Fibroblast of lung (primary cell): Measurements from ENCODE around the gene HBS1L. TPM values are rescaled to one million over a fixed set of nuclear protein-coding genes. Genes with fewer than 3 reads are reported as not detected.

Experiments used
- DNase-seq, 2 donors: peaks; one replicate each; pipeline versions ENCODE4 v3.0.0 to v3.0.0-alpha.2; 2010; ENCODE audit warnings: low read depth in 2 of 2
- H2AFZ ChIP-seq: 2 replicates; pipeline ENCODE4 v1.5.1; 2012; ENCODE audit warnings: low read length, control low read depth, inconsistent platforms
- H3K27ac ChIP-seq: 2 replicates; pipeline ENCODE4 v1.5.1; 2011; ENCODE audit warnings: low read length, control low read depth; ENCODE audit not compliant: insufficient read depth
- H3K27me3 ChIP-seq: 2 replicates; pipeline ENCODE4 v1.5.1; 2011; ENCODE audit warnings: mild to moderate bottlenecking, low read length; ENCODE audit not compliant: control insufficient read depth, insufficient read depth
- H3K36me3 ChIP-seq: 2 replicates; pipeline ENCODE4 v1.5.1; 2011; ENCODE audit warnings: low read length; ENCODE audit not compliant: control insufficient read depth, insufficient read depth
- H3K4me1 ChIP-seq: 2 replicates; pipeline ENCODE4 v1.5.1; 2011; ENCODE audit warnings: low read length; ENCODE audit not compliant: control insufficient read depth, insufficient read depth; ENCODE audit errors: extremely low read depth
- H3K4me2 ChIP-seq: 2 replicates; pipeline ENCODE4 v1.5.1; 2011; ENCODE audit warnings: low read length, control low read depth; ENCODE audit not compliant: insufficient read depth; ENCODE audit errors: extremely low read depth
- H3K4me3 ChIP-seq, 4 experiments: fragments of 200-600 bp in 1 of 4; sonication (generic) in 1 of 4; replicated peaks in 1 of 4; 2 replicates each; pipeline ENCODE4 v1.5.1; 2011 to 2016; ENCODE audit warnings: low read length in 4 of 4, low read depth in 3 of 4, mild to moderate bottlenecking in 3 of 4, control low read depth in 2 of 4, inconsistent platforms in 1 of 4, mixed read lengths in 1 of 4; ENCODE audit not compliant: insufficient read depth in 1 of 4; ENCODE audit errors: control extremely low read depth in 1 of 4
- H3K79me2 ChIP-seq: 2 replicates; pipeline ENCODE4 v1.5.1; 2012; ENCODE audit warnings: mild to moderate bottlenecking, low read length, inconsistent platforms; ENCODE audit not compliant: control insufficient read depth, insufficient read depth
- H3K9ac ChIP-seq: 2 replicates; pipeline ENCODE4 v1.5.1; 2011; ENCODE audit warnings: mild to moderate bottlenecking, low read length, control low read depth; ENCODE audit not compliant: insufficient read depth
- H3K9me3 ChIP-seq: 2 replicates; pipeline ENCODE4 v1.5.1; 2012; ENCODE audit warnings: low read depth, low read length; ENCODE audit not compliant: control insufficient read depth, insufficient read depth
- H4K20me1 ChIP-seq: 2 replicates; pipeline ENCODE4 v1.5.1; 2011; ENCODE audit warnings: low read length; ENCODE audit not compliant: control insufficient read depth, insufficient read depth; ENCODE audit errors: extremely low read depth
- CTCF ChIP-seq, 2 donors: IDR thresholded peaks in 1 of 2; conservative IDR thresholded peaks in 1 of 2; 1 replicate in 1 of 2; 2 replicates in 1 of 2; pipeline ENCODE4 v1.5.1; 2011 to 2012; ENCODE audit warnings: low read length in 2 of 2, control low read depth in 1 of 2, inconsistent platforms in 1 of 2, low read depth in 1 of 2, mild to moderate bottlenecking in 1 of 2
- EZH2 ChIP-seq: IDR thresholded peaks from 2 replicates; pipeline ENCODE4 v1.5.1; 2012; ENCODE audit warnings: low read length, control low read depth, mild to moderate bottlenecking; ENCODE audit errors: missing control alignments
- polyA plus RNA-seq, 2 donors: library from polyadenylated mRNA; depleted of rRNA in 1 of 2; stranded (reverse) in 1 of 2; unstranded in 1 of 2; fragments of >200 nt; gene quantifications; 2 replicates each; pipeline ENCODE4 v1.2.1, GENCODE V29; 2011 to 2012; ENCODE audit warnings: missing spikeins in 1 of 2
- total RNA-seq: library from RNA; depleted of rRNA; stranded (reverse); fragments of >200 nt; gene quantifications from 2 replicates; pipeline ENCODE4 v1.2.1, GENCODE V29; 2014

HBS1L gene
- total and polyA plus RNA-seq, 2 donors (not counting 1 experiment from before 2014, with no cell fraction given): 106 to 118 TPM

GRCh38 chr6:135086414-135086764 is 31.8 kb upstream of the HBS1L start:
- Histone ChIP-seq H3K4me1 (no peaks in the 10 kb centered on the region), H3K79me2 (no peaks in the 10 kb centered on the region), H3K27ac (no peak overlapping the region), H3K4me2 (peak overlapping the region; percentile 73), H4K20me1 (no peaks in the 10 kb centered on the region), H3K27me3 (peaks cover 2% of the 10 kb centered on the region), H3K4me3 (peak overlapping the region; percentile 5 to 41 (median 34)), H3K9me3 (no peaks in the 10 kb centered on the region), H3K9ac (no peak overlapping the region), H3K36me3 (no peaks in the 10 kb centered on the region), H2AFZ (peak overlapping the region; percentile 62)
- TF ChIP-seq CTCF (conservative IDR thresholded peaks at IDR 0.05 in 1 of 2, IDR thresholded peaks at IDR 0.05 in 1 of 2; ENCODE audit: low read depth in 1 of 2, low read length in 2 of 2) (no peak), EZH2 (no peak)
- no peak for DNase-seq

DNA sequence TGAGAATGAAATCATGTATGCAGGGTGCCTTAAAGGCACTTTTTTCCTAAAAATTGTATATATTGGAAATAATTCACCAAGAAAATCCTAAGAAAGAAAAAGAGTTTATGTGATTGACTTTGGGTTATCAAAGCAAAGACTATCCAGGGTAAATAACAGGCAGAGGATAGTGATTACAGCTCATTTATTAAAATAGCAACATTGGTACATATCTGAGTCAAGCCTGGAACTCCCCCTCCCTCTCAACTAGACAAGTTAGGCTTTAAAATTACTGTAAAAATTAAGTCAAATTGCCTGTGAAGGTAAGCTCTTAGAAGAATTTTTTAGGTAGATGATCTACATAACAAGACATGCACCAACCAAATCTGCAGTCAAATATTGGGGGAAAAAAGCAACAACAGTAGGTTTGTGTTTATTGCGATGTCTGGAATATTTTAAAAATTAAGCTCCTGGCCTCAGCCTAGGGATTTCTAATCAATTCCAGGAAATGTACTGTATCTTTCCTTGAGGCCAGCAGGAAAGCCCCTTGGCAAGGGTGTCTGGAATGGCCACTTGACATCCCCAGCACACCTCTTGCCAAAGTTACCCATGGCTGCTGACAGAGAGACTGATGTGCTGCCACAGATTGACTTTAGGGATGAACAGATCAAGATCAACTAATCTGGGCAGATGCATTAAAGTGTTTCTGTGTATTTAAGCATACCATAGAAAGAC is 31.2 kb upstream of the HBS1L start:
- no peak overlapping the region for H3K27ac ChIP-seq
- peak overlapping the region; percentile 73 for H3K4me2 ChIP-seq

DNA sequence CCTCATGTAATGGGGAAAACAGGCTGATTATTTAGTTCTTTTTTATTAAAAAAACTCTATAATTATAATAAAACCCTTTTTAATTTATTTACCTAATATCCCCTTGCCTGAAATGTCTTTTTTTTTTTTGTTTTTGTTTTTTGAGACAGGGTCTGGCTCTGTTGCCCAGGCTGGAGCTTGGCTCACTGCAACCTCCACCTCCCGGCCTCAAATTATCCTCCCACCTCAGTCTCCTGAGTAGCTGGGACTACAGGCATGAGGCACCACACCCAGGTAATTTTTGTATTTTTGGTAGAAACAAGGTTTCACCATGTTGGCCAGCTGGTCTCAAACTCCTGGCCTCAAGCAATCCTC is 30.3 kb upstream of the HBS1L start:
- Histone ChIP-seq H3K4me3 (no peak overlapping the region), H3K9me3 (no peaks in the 10 kb centered on the region), H3K27ac (no peak overlapping the region), H3K4me2 (no peak overlapping the region), H2AFZ (no peak overlapping the region), H3K9ac (no peak overlapping the region), H3K79me2 (no peaks in the 10 kb centered on the region), H3K36me3 (no peaks in the 10 kb centered on the region), H3K4me1 (no peaks in the 10 kb centered on the region), H4K20me1 (no peaks in the 10 kb centered on the region), H3K27me3 (peaks cover 2% of the 10 kb centered on the region)
- no peak for TF ChIP-seq CTCF (conservative IDR thresholded peaks at IDR 0.05 in 1 of 2, IDR thresholded peaks at IDR 0.05 in 1 of 2; ENCODE audit: low read depth in 1 of 2, low read length in 2 of 2)
- no peak for TF ChIP-seq EZH2
- DNase-seq: no peak

More for the DNA sequence above, 31.2 kb upstream of the HBS1L start:
- peak overlapping the region; percentile 62 for H2AFZ ChIP-seq
- H3K4me1 ChIP-seq: no peaks in the 10 kb centered on the region
- no peak for TF ChIP-seq CTCF (conservative IDR thresholded peaks at IDR 0.05 in 1 of 2, IDR thresholded peaks at IDR 0.05 in 1 of 2; ENCODE audit: low read depth in 1 of 2, low read length in 2 of 2)
- TF ChIP-seq EZH2: no peak
- no peaks in the 10 kb centered on the region for H3K9me3 ChIP-seq
- no peaks in the 10 kb centered on the region for H3K36me3 ChIP-seq
- H3K27me3 ChIP-seq: peaks cover 2% of the 10 kb centered on the region
- peak in 1 of 2 donors; percentile 3 for DNase-seq
- no peaks in the 10 kb centered on the region for H4K20me1 ChIP-seq
- no peak overlapping the region for H3K9ac ChIP-seq
- H3K4me3 ChIP-seq: peak overlapping the region; percentile 5 to 41 (median 34)
- no peaks in the 10 kb centered on the region for H3K79me2 ChIP-seq
